Endothelial cell of umbilical vein (primary cell): ENCODE measurements around the gene ABCA8.
"Not testable (repeated sequence)": the region's sequence is repeated elsewhere in the genome, so short reads cannot be mapped to it uniquely, and the experiment has no call there.

Source experiments
- EZH2 ChIP-seq: IDR thresholded peaks from 2 replicates; pipeline ENCODE4 v1.6.1; 2012; ENCODE audit warnings: borderline replicate concordance, low read depth, mild to moderate bottlenecking, moderate library complexity, low read length, inconsistent platforms; ENCODE audit not compliant: severe bottlenecking
- GATA2 ChIP-seq: IDR thresholded peaks from 2 replicates; pipeline ENCODE4 v1.7.0; 2011; ENCODE audit warnings: low read depth, mild to moderate bottlenecking, moderate library complexity, mixed read lengths, low read length; ENCODE audit not compliant: insufficient read length, insufficient read depth
- JUN ChIP-seq: IDR thresholded peaks from 2 replicates; pipeline ENCODE4 v1.6.1; 2011; ENCODE audit warnings: borderline replicate concordance, low read depth; ENCODE audit not compliant: insufficient read length, insufficient read depth
- MYC ChIP-seq: IDR thresholded peaks from one replicate; pipeline ENCODE4 v1.6.1; 2011; ENCODE audit warnings: mild to moderate bottlenecking, low read depth, low read length
- POLR2A ChIP-seq: IDR thresholded peaks from 2 replicates; pipeline ENCODE4 v1.6.1; 2012; ENCODE audit warnings: low read depth, mild to moderate bottlenecking, control low read depth, low read length
- POLR2AphosphoS5 ChIP-seq: IDR thresholded peaks from 2 replicates; pipeline ENCODE4 v1.6.1; 2012; ENCODE audit warnings: low read depth, mild to moderate bottlenecking, control low read depth, low read length, moderate library complexity; ENCODE audit not compliant: insufficient read depth
- TF ChIP-seq, protein P1 (sequence below), 2 donors: IDR thresholded peaks; 1 replicate in 1 of 2; 2 replicates in 1 of 2; pipeline ENCODE4 v1.5.1; 2011; ENCODE audit warnings: low read length in 2 of 2, mild to moderate bottlenecking in 2 of 2, moderate library complexity in 2 of 2, control low read depth in 1 of 2, inconsistent platforms in 1 of 2, low read depth in 1 of 2; ENCODE audit not compliant: insufficient read depth in 1 of 2; ENCODE audit errors: extremely low read depth in 1 of 2
- TF ChIP-seq, protein P2 (sequence below): IDR thresholded peaks from 2 replicates; pipeline ENCODE4 v1.6.1; 2011; ENCODE audit not compliant: insufficient read depth, insufficient read length

GRCh38 chr17:68947868-68948267 is 7.3 kb downstream of the ABCA8 start:
- TF ChIP-seq JUN, EZH2, POLR2A, MYC, POLR2AphosphoS5, GATA2: not testable (repeated sequence)
- TF ChIP-seq, protein P1, sequence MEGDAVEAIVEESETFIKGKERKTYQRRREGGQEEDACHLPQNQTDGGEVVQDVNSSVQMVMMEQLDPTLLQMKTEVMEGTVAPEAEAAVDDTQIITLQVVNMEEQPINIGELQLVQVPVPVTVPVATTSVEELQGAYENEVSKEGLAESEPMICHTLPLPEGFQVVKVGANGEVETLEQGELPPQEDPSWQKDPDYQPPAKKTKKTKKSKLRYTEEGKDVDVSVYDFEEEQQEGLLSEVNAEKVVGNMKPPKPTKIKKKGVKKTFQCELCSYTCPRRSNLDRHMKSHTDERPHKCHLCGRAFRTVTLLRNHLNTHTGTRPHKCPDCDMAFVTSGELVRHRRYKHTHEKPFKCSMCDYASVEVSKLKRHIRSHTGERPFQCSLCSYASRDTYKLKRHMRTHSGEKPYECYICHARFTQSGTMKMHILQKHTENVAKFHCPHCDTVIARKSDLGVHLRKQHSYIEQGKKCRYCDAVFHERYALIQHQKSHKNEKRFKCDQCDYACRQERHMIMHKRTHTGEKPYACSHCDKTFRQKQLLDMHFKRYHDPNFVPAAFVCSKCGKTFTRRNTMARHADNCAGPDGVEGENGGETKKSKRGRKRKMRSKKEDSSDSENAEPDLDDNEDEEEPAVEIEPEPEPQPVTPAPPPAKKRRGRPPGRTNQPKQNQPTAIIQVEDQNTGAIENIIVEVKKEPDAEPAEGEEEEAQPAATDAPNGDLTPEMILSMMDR (IDR thresholded peaks at IDR 0.05; ENCODE audit: extremely low read depth in 1 of 2, insufficient read depth in 1 of 2, low read depth in 1 of 2, low read length in 2 of 2), result not testable (repeated sequence)
- TF ChIP-seq, protein P2, sequence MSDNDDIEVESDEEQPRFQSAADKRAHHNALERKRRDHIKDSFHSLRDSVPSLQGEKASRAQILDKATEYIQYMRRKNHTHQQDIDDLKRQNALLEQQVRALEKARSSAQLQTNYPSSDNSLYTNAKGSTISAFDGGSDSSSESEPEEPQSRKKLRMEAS, result not testable (repeated sequence)
